Breast epithelium (tissue), 3 donors: ENCODE results near the gene SQOR.

Source experiments
- CTCF ChIP-seq, 3 donors: fragments of 450-650 bp; IDR thresholded peaks; one replicate each; pipeline ENCODE4 v1.5.1; 2016 to 2017; ENCODE audit warnings: antibody characterized with exemption in 3 of 3, mild to moderate bottlenecking in 3 of 3, moderate library complexity in 3 of 3
- POLR2A ChIP-seq: fragments of 450-650 bp; IDR thresholded peaks from one replicate; pipeline ENCODE4 v1.6.1; 2016; ENCODE audit warnings: antibody characterized with exemption, mild to moderate bottlenecking, moderate library complexity

- TF ChIP-seq CTCF (IDR thresholded peaks at IDR 0.05) (no peak), POLR2A (no peak)
These were observed 16.0 kb upstream of the SQOR start for GRCh38 chr15:45618813-45619212.
